HepG2 (cell line): Measurements from ENCODE around the gene SPCS1. TPM values are rescaled to one million over a fixed set of nuclear protein-coding genes. Genes with fewer than 3 reads are reported as not detected.
A peak's percentile ranks its signal among the peaks of the same experiment; 100 is the strongest.

ENCODE experiments used
- KDM1A ChIP-seq: IDR thresholded peaks from 2 replicates; pipeline ENCODE4 v1.6.1; 2016; ENCODE audit warnings: missing compliant biosample characterization
- PRMT3 ChIP-seq: sonication (generic); formaldehyde crosslinking; IDR thresholded peaks from 2 replicates; pipeline ENCODE4 v1.8.1; 2022; ENCODE audit warnings: low read depth, mild to moderate bottlenecking, moderate library complexity, missing genetic modification reagents, borderline replicate concordance
- RELA ChIP-seq: sonication (generic); formaldehyde crosslinking; IDR thresholded peaks from 2 replicates; pipeline ENCODE4 v1.4.0; 2020; ENCODE audit warnings: missing genetic modification reagents
- ZNF589 ChIP-seq: sonication (generic); formaldehyde crosslinking; conservative IDR thresholded peaks from 2 replicates; pipeline ENCODE4 v1.8.0; 2022; ENCODE audit warnings: mild to moderate bottlenecking, moderate library complexity, missing genetic modification reagents
- ZNF773 ChIP-seq: sonication (generic); formaldehyde crosslinking; IDR thresholded peaks from 2 replicates; pipeline ENCODE4 v1.4.0; 2020; ENCODE audit warnings: missing genetic modification reagents, borderline replicate concordance
- ZNF83 ChIP-seq: sonication (generic); formaldehyde crosslinking; IDR thresholded peaks from 2 replicates; pipeline ENCODE4 v1.4.0; 2020; ENCODE audit warnings: missing genetic modification reagents, mild to moderate bottlenecking, borderline replicate concordance
- polyA plus RNA-seq, 8 experiments: library from polyadenylated mRNA; depleted of rRNA in 3 of 8; stranded (reverse) in 7 of 8; unstranded in 1 of 8; fragments of >200 nt; fragmentation: Illumina TruSeq in 4 of 8; extraction: Trizol in 4 of 8; gene quantifications; 2 replicates each; pipeline versions ENCODE4 v1.2.1 to v1.2.3, GENCODE V29; 2011 to 2016; ENCODE audit warnings: low read depth in 4 of 8, missing spikeins in 1 of 8, mixed read lengths in 1 of 8; ENCODE audit not compliant: insufficient read depth in 1 of 8
- total RNA-seq, 5 experiments: library from RNA; depleted of rRNA; stranded (reverse); fragments of >200 nt; fragmentation: Illumina TruSeq; extraction: Trizol; gene quantifications; 2 replicates each; pipeline ENCODE4 v1.2.3, GENCODE V29; 2016; ENCODE audit warnings: low read depth in 1 of 5
- TF ChIP-seq, protein P1 (sequence below): sonication (generic); formaldehyde crosslinking; IDR thresholded peaks from 2 replicates; pipeline ENCODE4 v1.4.0; 2020; ENCODE audit warnings: missing genetic modification reagents
- TF ChIP-seq, protein P2 (sequence below): sonication (generic); formaldehyde crosslinking; IDR thresholded peaks from 2 replicates; pipeline ENCODE4 v1.5.0; 2020; ENCODE audit warnings: missing genetic modification reagents
- TF ChIP-seq, protein P3 (sequence below), 2 experiments: sonication (generic) in 1 of 2; formaldehyde crosslinking in 1 of 2; IDR thresholded peaks; 2 replicates each; pipeline versions ENCODE4 v1.5.1 to v1.6.1; 2011 to 2020; ENCODE audit warnings: borderline replicate concordance in 1 of 2, low read depth in 1 of 2, low read length in 1 of 2, mild to moderate bottlenecking in 1 of 2, missing genetic modification reagents in 1 of 2, moderate library complexity in 1 of 2
- TF ChIP-seq, protein P4 (sequence below): sonication (generic); formaldehyde crosslinking; IDR thresholded peaks from 2 replicates; pipeline ENCODE4 v1.8.0; 2022; ENCODE audit warnings: mild to moderate bottlenecking, missing genetic modification reagents, moderate library complexity
- TF ChIP-seq, protein P5 (sequence below): sonication (generic); formaldehyde crosslinking; IDR thresholded peaks from 2 replicates; pipeline ENCODE4 v1.8.1; 2022; ENCODE audit warnings: low read depth, mild to moderate bottlenecking, missing genetic modification reagents
- TF ChIP-seq, protein P6 (sequence below): IDR thresholded peaks from 2 replicates; pipeline ENCODE4 v1.6.1; 2012; ENCODE audit warnings: low read length, improper control_type of control experiment

Gene SPCS1
- total and polyA plus RNA-seq, 2 of the 13 experiments (the other 11 are each of a cell fraction or from before 2014, with no cell fraction given), result 84.6 to 120 TPM

DNA sequence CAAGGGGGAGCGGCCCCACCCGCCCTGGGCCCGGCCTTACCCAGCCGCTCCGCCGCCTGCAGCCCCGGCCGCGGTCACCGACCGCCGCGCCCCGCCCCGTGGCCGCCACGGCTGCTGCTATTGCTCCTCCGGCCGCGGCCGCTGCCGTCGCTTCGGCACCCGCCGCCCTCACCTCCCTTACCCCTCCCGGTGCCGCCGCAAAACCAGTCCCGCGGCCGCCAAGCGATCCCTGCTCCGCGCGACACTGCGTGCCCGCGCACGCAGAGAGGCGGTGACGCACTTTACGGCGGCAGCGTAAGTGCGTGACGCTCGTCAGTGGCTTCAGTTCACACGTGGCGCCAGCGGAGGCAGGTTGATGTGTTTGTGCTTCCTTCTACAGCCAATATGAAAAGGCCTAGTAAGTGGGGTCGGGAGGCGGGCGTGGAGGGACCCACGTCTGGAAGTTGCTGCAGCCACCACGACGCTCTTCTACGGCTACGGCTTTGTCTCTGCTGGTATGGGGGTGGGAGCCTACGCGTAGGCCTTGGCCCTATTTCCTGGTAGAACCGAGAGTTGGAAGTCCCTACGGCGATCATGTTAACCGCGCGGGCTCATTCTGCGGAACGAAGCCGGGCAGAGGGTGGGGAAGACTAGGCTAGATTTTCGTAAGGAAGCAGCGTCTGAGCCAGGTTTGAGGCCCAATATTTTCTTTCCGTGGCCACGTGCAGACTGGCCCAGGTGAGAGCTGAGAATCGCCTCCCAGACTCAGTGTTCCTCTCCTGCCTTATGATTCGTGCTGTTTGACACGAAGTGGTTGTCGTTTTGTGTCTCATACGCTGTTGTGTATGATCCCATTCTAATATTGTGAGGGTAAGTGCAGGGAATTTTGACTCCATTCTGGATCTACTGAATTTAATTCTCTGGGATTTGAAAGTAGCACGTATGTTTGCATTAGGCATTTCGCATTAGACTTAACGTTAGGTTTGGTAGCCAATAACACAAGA is 19.9 kb upstream of the SPCS1 start, which contains the start of the genes GNL3 and PBRM1 (continued):
- TF ChIP-seq ZNF83 (CRISPR knock-in tag) (no peak; the same call in 1 of the 2 replicates), ZNF589 (CRISPR knock-in tag) (no peak; the same call in 1 of the 2 replicates), RELA (CRISPR knock-in tag) (no peak), KDM1A (no peak), ZNF773 (CRISPR knock-in tag) (peak; percentile 67; the same call in 1 of the 2 replicates), PRMT3 (CRISPR knock-in tag) (no peak)
- TF ChIP-seq, protein P1, sequence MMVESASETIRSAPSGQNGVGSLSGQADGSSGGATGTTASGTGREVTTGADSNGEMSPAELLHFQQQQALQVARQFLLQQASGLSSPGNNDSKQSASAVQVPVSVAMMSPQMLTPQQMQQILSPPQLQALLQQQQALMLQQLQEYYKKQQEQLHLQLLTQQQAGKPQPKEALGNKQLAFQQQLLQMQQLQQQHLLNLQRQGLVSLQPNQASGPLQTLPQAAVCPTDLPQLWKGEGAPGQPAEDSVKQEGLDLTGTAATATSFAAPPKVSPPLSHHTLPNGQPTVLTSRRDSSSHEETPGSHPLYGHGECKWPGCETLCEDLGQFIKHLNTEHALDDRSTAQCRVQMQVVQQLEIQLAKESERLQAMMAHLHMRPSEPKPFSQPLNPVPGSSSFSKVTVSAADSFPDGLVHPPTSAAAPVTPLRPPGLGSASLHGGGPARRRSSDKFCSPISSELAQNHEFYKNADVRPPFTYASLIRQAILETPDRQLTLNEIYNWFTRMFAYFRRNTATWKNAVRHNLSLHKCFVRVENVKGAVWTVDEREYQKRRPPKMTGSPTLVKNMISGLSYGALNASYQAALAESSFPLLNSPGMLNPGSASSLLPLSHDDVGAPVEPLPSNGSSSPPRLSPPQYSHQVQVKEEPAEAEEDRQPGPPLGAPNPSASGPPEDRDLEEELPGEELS (CRISPR knock-in tag), result peak; percentile 56
- TF ChIP-seq, protein P2, sequence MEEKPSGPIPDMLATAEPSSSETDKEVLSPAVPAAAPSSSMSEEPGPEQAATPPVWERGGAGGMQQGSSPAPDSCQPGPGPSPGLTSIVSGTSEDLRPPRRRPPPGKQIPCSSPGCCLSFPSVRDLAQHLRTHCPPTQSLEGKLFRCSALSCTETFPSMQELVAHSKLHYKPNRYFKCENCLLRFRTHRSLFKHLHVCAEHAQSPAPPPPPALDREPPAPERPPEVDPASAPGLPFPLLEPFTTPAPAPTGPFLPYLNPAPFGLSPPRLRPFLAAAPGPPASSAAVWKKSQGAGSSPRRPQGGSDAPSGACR (CRISPR knock-in tag), result 0 out of 2 replicates have a peak, but pooled peaks have one; percentile 55
- TF ChIP-seq, protein P3, sequence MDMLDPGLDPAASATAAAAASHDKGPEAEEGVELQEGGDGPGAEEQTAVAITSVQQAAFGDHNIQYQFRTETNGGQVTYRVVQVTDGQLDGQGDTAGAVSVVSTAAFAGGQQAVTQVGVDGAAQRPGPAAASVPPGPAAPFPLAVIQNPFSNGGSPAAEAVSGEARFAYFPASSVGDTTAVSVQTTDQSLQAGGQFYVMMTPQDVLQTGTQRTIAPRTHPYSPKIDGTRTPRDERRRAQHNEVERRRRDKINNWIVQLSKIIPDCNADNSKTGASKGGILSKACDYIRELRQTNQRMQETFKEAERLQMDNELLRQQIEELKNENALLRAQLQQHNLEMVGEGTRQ (IDR thresholded peaks at IDR 0.05; ENCODE audit: low read depth, low read length), result 0 out of 2 replicates have a peak, but pooled peaks have one; percentile 14
- TF ChIP-seq, protein P3 (CRISPR knock-in tag; IDR thresholded peaks at IDR 0.05; ENCODE audit: borderline replicate concordance), result peak; percentile 53; the same call in 1 of the 2 replicates
- TF ChIP-seq, protein P4, sequence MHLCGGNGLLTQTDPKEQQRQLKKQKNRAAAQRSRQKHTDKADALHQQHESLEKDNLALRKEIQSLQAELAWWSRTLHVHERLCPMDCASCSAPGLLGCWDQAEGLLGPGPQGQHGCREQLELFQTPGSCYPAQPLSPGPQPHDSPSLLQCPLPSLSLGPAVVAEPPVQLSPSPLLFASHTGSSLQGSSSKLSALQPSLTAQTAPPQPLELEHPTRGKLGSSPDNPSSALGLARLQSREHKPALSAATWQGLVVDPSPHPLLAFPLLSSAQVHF, result 0 out of 2 replicates have a peak, but pooled peaks have one; percentile 63
- TF ChIP-seq, protein P5, sequence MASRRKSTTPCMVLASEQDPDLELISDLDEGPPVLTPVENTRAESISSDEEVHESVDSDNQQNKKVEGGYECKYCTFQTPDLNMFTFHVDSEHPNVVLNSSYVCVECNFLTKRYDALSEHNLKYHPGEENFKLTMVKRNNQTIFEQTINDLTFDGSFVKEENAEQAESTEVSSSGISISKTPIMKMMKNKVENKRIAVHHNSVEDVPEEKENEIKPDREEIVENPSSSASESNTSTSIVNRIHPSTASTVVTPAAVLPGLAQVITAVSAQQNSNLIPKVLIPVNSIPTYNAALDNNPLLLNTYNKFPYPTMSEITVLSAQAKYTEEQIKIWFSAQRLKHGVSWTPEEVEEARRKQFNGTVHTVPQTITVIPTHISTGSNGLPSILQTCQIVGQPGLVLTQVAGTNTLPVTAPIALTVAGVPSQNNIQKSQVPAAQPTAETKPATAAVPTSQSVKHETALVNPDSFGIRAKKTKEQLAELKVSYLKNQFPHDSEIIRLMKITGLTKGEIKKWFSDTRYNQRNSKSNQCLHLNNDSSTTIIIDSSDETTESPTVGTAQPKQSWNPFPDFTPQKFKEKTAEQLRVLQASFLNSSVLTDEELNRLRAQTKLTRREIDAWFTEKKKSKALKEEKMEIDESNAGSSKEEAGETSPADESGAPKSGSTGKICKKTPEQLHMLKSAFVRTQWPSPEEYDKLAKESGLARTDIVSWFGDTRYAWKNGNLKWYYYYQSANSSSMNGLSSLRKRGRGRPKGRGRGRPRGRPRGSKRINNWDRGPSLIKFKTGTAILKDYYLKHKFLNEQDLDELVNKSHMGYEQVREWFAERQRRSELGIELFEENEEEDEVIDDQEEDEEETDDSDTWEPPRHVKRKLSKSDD (CRISPR knock-in tag), result peak; percentile 76; the same call in 1 of the 2 replicates
- TF ChIP-seq, protein P6, sequence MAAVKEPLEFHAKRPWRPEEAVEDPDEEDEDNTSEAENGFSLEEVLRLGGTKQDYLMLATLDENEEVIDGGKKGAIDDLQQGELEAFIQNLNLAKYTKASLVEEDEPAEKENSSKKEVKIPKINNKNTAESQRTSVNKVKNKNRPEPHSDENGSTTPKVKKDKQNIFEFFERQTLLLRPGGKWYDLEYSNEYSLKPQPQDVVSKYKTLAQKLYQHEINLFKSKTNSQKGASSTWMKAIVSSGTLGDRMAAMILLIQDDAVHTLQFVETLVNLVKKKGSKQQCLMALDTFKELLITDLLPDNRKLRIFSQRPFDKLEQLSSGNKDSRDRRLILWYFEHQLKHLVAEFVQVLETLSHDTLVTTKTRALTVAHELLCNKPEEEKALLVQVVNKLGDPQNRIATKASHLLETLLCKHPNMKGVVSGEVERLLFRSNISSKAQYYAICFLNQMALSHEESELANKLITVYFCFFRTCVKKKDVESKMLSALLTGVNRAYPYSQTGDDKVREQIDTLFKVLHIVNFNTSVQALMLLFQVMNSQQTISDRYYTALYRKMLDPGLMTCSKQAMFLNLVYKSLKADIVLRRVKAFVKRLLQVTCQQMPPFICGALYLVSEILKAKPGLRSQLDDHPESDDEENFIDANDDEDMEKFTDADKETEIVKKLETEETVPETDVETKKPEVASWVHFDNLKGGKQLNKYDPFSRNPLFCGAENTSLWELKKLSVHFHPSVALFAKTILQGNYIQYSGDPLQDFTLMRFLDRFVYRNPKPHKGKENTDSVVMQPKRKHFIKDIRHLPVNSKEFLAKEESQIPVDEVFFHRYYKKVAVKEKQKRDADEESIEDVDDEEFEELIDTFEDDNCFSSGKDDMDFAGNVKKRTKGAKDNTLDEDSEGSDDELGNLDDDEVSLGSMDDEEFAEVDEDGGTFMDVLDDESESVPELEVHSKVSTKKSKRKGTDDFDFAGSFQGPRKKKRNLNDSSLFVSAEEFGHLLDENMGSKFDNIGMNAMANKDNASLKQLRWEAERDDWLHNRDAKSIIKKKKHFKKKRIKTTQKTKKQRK, result no peak
